Spleen (tissue), 11 donors: ENCODE data around the gene CHST8. TPM values are rescaled to one million over a fixed set of nuclear protein-coding genes. Genes with fewer than 3 reads are reported as not detected.

Source experiments
- DNase-seq: peaks from one replicate; pipeline ENCODE4 v3.0.0-alpha.2; 2020
- H3K27ac ChIP-seq, 8 donors: fragments of 200-600 bp; sonication (generic) in 7 of 8; 1 replicate in 4 of 8; 2 replicates in 4 of 8; pipeline versions ENCODE4 v1.5.0 to v1.8.0; 2016 to 2021; ENCODE audit warnings: inconsistent platforms in 4 of 8, mild to moderate bottlenecking in 4 of 8, moderate library complexity in 1 of 8
- H3K27me3 ChIP-seq, 7 donors: fragments of 200-600 bp; sonication (generic) in 6 of 7; replicated peaks in 1 of 7; 1 replicate in 4 of 7; 2 replicates in 3 of 7; pipeline versions ENCODE4 v1.5.0 to v1.8.0; 2016 to 2021; ENCODE audit warnings: inconsistent platforms in 3 of 7, mild to moderate bottlenecking in 1 of 7
- H3K36me3 ChIP-seq, 6 donors: fragments of 200-600 bp; sonication (generic) in 5 of 6; 1 replicate in 4 of 6; 2 replicates in 2 of 6; pipeline versions ENCODE4 v1.5.0 to v1.8.0; 2016 to 2021; ENCODE audit warnings: inconsistent platforms in 2 of 6
- H3K4me1 ChIP-seq, 6 donors: fragments of 200-600 bp; sonication (generic) in 5 of 6; 1 replicate in 3 of 6; 2 replicates in 3 of 6; pipeline versions ENCODE4 v1.5.0 to v1.8.0; 2016 to 2021; ENCODE audit warnings: inconsistent platforms in 3 of 6
- H3K4me3 ChIP-seq, 8 donors: fragments of 200-600 bp; sonication (generic) in 7 of 8; 1 replicate in 4 of 8; 2 replicates in 4 of 8; pipeline versions ENCODE4 v1.5.0 to v1.8.0; 2016 to 2021; ENCODE audit warnings: inconsistent platforms in 4 of 8, mild to moderate bottlenecking in 4 of 8, moderate library complexity in 2 of 8
- H3K9me3 ChIP-seq, 8 donors: fragments of 200-600 bp; sonication (generic) in 7 of 8; 1 replicate in 4 of 8; 2 replicates in 4 of 8; pipeline versions ENCODE4 v1.5.0 to v1.8.0; 2016 to 2021; ENCODE audit warnings: inconsistent platforms in 4 of 8
- POLR2A ChIP-seq, 3 donors: fragments of 450-650 bp; IDR thresholded peaks; one replicate each; pipeline ENCODE4 v1.5.1; 2017; ENCODE audit warnings: antibody characterized with exemption in 3 of 3, mild to moderate bottlenecking in 1 of 3
- POLR2AphosphoS5 ChIP-seq, 3 donors: sonication (generic); formaldehyde crosslinking; IDR thresholded peaks; one replicate each; pipeline ENCODE4 v1.5.1; 2017; ENCODE audit warnings: antibody characterized with exemption in 3 of 3
- WGBS, 5 donors: extraction: QIAGEN DNeasy Blood & Tissue Kit in 3 of 5; methylation state at CpG; one replicate each; pipeline versions ENCODE4 v1.1.5 to v1.1.7; 2013 to 2018; 5-methylcytosine and 5-hydroxymethylcytosine counted together
- intact Hi-C: fragments of 100-400 bp; cut with DNase I; formaldehyde crosslinking; loops from one replicate; pipeline ENCODE4 v1.15.0; 2023; ENCODE audit warnings: low total_unique reads
- polyA plus RNA-seq, 3 donors: library from polyadenylated mRNA; stranded (reverse); fragments of 200-250 nt; gene quantifications; one replicate each; pipeline ENCODE4 v1.2.1, GENCODE V29; 2013
- total RNA-seq, 7 donors: library from RNA; depleted of rRNA in 3 of 7; stranded (reverse); fragments of >200 nt in 3 of 7; fragmentation: NEBNext Ultra II Directional in 4 of 7; extraction: Animal tissue kit (Norgen Biotek cat#: 25700) in 4 of 7; gene quantifications; one replicate each; pipeline versions ENCODE4 v1.1.0 to v1.2.1, GENCODE V29; 2016 to 2021
- TF ChIP-seq, protein P1 (sequence below), 11 experiments: fragments of 200-600 bp in 7 of 11; fragments of 450-650 bp in 4 of 11; sonication (generic) in 4 of 11; IDR thresholded peaks in 8 of 11; conservative IDR thresholded peaks in 3 of 11; 1 replicate in 7 of 11; 2 replicates in 4 of 11; pipeline versions ENCODE4 v1.4.0 to v1.8.0; 2016 to 2021; ENCODE audit warnings: antibody characterized with exemption in 11 of 11, inconsistent platforms in 4 of 11, mild to moderate bottlenecking in 1 of 11
- donor health status: healthy with polysubstance abuse.
- donor health status: DM: no; HTN: no; CAD: no; lungs with moderate emphysema.
- donor health status: DM: no; HTN: no; CAD: no.
- donor health status: Bipolar disorder and iron deficiency.
- donor health status: healthy.
- donor health status: DM: no; HTN: no; CAD: no.
- donor health status: DM: yes; HTN: yes; CAD: no.

CHST8 gene
- total and polyA plus RNA-seq, 10 donors: 0.43 to 4.0 (median 1.6) TPM

- no peak for DNase-seq
- H3K4me1 ChIP-seq: no peaks in the 10 kb centered on the region
- intact Hi-C loops: no loop called here
- no peak overlapping the region for H3K27ac ChIP-seq
- H3K36me3 ChIP-seq: no peaks in the 10 kb centered on the region
- H3K4me3 ChIP-seq: no peak overlapping the region
- peaks cover 0 to 39% (median 3%) of the 10 kb centered on the region in 7 donors for H3K27me3 ChIP-seq
- 65 to 88% (median 82%) methylated on average over 1 of the region's 1 CpG for WGBS, 5 donors
- TF ChIP-seq POLR2A (IDR thresholded peaks at IDR 0.05): no peak
- TF ChIP-seq POLR2AphosphoS5 (IDR thresholded peaks at IDR 0.05): no peak
- TF ChIP-seq, protein P1, sequence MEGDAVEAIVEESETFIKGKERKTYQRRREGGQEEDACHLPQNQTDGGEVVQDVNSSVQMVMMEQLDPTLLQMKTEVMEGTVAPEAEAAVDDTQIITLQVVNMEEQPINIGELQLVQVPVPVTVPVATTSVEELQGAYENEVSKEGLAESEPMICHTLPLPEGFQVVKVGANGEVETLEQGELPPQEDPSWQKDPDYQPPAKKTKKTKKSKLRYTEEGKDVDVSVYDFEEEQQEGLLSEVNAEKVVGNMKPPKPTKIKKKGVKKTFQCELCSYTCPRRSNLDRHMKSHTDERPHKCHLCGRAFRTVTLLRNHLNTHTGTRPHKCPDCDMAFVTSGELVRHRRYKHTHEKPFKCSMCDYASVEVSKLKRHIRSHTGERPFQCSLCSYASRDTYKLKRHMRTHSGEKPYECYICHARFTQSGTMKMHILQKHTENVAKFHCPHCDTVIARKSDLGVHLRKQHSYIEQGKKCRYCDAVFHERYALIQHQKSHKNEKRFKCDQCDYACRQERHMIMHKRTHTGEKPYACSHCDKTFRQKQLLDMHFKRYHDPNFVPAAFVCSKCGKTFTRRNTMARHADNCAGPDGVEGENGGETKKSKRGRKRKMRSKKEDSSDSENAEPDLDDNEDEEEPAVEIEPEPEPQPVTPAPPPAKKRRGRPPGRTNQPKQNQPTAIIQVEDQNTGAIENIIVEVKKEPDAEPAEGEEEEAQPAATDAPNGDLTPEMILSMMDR (IDR thresholded peaks at IDR 0.05 in 8 of 11, conservative IDR thresholded peaks at IDR 0.05 in 3 of 11): no peak
- peaks cover 0 to 26% (median 20%) of the 10 kb centered on the region in 8 donors for H3K9me3 ChIP-seq
Observed at GRCh38 chr19:33609353-33609752, 12.4 kb upstream of the CHST8 start.

DNA sequence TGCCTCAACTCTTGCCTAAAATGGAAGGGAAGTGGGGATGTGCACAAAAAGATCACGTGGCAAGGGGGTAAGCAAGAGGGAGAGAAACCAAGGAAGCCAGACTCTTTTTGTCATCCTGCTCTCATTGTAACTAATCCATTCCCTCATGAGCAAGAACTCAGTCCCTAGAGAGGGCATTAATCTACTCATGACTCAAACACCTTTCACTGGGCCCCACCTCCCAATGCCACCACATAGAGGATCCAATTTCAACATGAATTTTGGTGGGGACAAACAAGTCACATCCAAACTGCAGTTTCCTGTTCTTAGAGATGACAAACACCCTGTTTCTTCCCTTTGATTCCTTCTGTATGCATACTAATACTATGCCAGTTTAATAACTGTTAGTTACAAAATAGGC, 11.2 kb upstream of the CHST8 start:
- Histone ChIP-seq H3K27ac (no peak overlapping the region), H3K4me3 (no peak overlapping the region), H3K9me3 (peaks cover 0 to 26% (median 19%) of the 10 kb centered on the region in 8 donors), H3K36me3 (no peaks in the 10 kb centered on the region), H3K4me1 (no peaks in the 10 kb centered on the region), H3K27me3 (peaks cover 0 to 43% (median 3%) of the 10 kb centered on the region in 7 donors)
- TF ChIP-seq, protein P1 (IDR thresholded peaks at IDR 0.05 in 8 of 11, conservative IDR thresholded peaks at IDR 0.05 in 3 of 11): no peak
- TF ChIP-seq POLR2A (IDR thresholded peaks at IDR 0.05) (no peak), POLR2AphosphoS5 (IDR thresholded peaks at IDR 0.05) (no peak)
- intact Hi-C loops: no loop called here
- WGBS, 5 donors: 50 to 80% (median 73%) methylated on average over 1 of the region's 1 CpG
- no peak for DNase-seq

DNA sequence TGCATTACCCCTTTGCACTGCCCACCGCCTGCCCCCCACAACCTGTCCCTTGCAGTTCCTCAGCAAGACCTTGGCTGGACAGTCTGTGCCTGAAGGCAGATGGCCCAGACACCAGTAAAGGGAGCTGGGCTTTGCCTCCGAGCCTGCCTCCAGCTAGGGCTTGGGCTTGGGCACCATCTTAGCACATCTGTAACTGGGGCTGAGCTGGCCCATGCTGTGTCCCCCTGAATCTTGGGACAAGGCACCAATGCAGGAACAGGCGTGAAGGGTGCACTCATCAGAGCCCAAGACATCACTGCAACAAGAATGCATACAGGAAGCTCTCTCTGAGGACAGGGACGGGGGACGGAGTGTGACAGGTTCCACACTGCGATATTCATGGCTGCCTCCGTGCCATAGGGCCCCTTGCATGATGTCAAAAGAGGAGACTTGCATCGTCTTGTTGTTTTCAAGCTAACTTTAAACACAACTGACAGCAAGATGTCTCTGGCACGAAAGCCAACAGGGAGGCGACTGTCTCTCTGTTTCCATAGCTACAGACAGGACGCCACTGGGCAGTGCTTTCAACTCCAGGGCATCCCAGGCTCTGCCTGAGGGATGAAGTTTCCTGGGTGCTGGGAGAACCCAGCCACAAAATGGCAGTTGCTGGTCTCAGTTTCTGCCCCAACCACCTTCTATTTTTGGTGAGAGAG, 8.7 kb upstream of the CHST8 start:
- Histone ChIP-seq H3K27ac (no peak overlapping the region), H3K36me3 (no peaks in the 10 kb centered on the region), H3K27me3 (peaks cover 0 to 57% (median 3%) of the 10 kb centered on the region in 7 donors), H3K4me3 (no peak overlapping the region), H3K9me3 (peaks cover 0 to 26% (median 19%) of the 10 kb centered on the region in 8 donors), H3K4me1 (no peaks in the 10 kb centered on the region)
- intact Hi-C loops: no loop called here
- no peak for DNase-seq
- TF ChIP-seq, protein P1 (IDR thresholded peaks at IDR 0.05 in 8 of 11, conservative IDR thresholded peaks at IDR 0.05 in 3 of 11): no peak
- TF ChIP-seq POLR2A (IDR thresholded peaks at IDR 0.05): no peak
- WGBS, 5 donors: 65 to 72% (median 67%) methylated on average over 11 of the region's 11 CpGs

DNA sequence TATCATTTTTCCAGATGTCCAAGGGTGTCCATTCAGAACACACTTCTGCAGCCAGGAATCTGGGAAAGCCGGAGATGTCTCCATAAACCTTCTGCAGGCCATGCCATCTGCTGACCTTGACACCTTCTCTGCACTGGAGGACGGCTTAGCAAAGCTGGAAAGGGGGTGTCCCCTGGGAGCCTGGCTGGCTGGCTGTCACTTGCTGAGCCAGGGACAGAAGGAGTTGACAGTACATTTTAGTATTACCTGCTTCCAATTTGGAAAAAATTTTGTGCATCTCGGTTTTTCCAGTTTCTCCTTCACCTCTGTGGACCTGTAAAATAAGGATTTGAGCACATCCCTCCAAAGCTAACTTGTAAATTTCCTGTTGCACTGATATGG, 8.1 kb upstream of the CHST8 start:
- Histone ChIP-seq H3K9me3 (peaks cover 0 to 26% (median 19%) of the 10 kb centered on the region in 8 donors), H3K4me1 (no peaks in the 10 kb centered on the region), H3K4me3 (no peak overlapping the region), H3K27me3 (peaks cover 0 to 60% (median 3%) of the 10 kb centered on the region in 7 donors), H3K36me3 (no peaks in the 10 kb centered on the region), H3K27ac (no peak overlapping the region)
- intact Hi-C loops: no loop called here
- 36 to 62% (median 48%) methylated on average over 3 of the region's 3 CpGs for WGBS, 5 donors
- DNase-seq: no peak
- TF ChIP-seq POLR2AphosphoS5 (IDR thresholded peaks at IDR 0.05) (no peak), POLR2A (IDR thresholded peaks at IDR 0.05) (no peak)
- TF ChIP-seq, protein P1 (IDR thresholded peaks at IDR 0.05 in 8 of 11, conservative IDR thresholded peaks at IDR 0.05 in 3 of 11): no peak
